HCT116 (cell line): Measurements from ENCODE around the gene ACSL4. TPM values are rescaled to one million over a fixed set of nuclear protein-coding genes. Genes with fewer than 3 reads are reported as not detected.

Source experiments
- ATAC-seq: fragments of 200-7000 bp; cut with Tn5 transposase; 2 replicates; pipeline ENCODE4 v1.9.1; 2020; ENCODE audit warnings: mild to moderate bottlenecking, moderate library complexity
- BruUV-seq: library from RNA; stranded (reverse); fragments of 400-500 nt; replicated peaks from 2 replicates; lab custom pipeline; 2021; lab: Mats Ljungman, UMichigan
- CTCF ChIA-PET: fragments of 300-600 bp; sonication (Branson Sonifier 250); formaldehyde crosslinking; loops from one replicate; lab custom pipeline; 2021; ENCODE audit warnings: antibody characterized with exemption; lab: Charles Lee
- POLR2A ChIA-PET: fragments of 300-600, 350-600 bp; sonication (Branson Sonifier 250); formaldehyde crosslinking; loops from one replicate; lab custom pipeline; 2021; ENCODE audit warnings: antibody characterized with exemption; lab: Charles Lee
- RAD21 ChIA-PET, 2 experiments: fragments of 300-600 bp; sonication (Branson Sonifier 250); formaldehyde crosslinking; loops; one replicate each; lab custom pipeline; 2023; ENCODE audit warnings: low total read pairs in 2 of 2; ENCODE audit not compliant: uncharacterized antibody in 2 of 2, unreplicated experiment in 2 of 2, low non-redundant PET in 1 of 2; lab: Charles Lee
- DNase-seq: peaks from one replicate; pipeline ENCODE4 v3.0.0-alpha.2; 2010; ENCODE audit warnings: low read depth, low spot score
- H2AFZ ChIP-seq: fragments of 200-600 bp; shearing (Covaris generic), sonication (generic); 2 replicates; pipeline ENCODE4 v1.6.1; 2017; ENCODE audit warnings: low read depth, mixed run types, mixed read lengths, antibody characterized with exemption, low read length; ENCODE audit not compliant: poor library complexity, severe bottlenecking
- H3K27ac ChIP-seq: 2 replicates; pipeline ENCODE4 v1.5.1; 2012; ENCODE audit warnings: low read depth, low read length
- H3K27me3 ChIP-seq: fragments of 200-600 bp; sonication (generic); 2 replicates; pipeline ENCODE4 v1.6.1; 2016; ENCODE audit warnings: mixed run types, low read length, mixed read lengths; ENCODE audit not compliant: insufficient read depth
- H3K36me3 ChIP-seq, 2 experiments: fragments of 200-500 bp in 1 of 2; fragments of 200-600 bp in 1 of 2; sonication (Bioruptor generic) in 1 of 2; sonication (generic) in 1 of 2; 2 replicates each; pipeline versions ENCODE4 v1.5.1 to v1.6.1; 2014 to 2016; ENCODE audit warnings: low read length in 2 of 2, inconsistent platforms in 1 of 2, mixed read lengths in 1 of 2, mixed run types in 1 of 2; ENCODE audit not compliant: insufficient read depth in 2 of 2, control insufficient read depth in 1 of 2
- H3K4me1 ChIP-seq, 2 experiments: fragments of 200-600 bp in 1 of 2; sonication (generic) in 1 of 2; 2 replicates each; pipeline versions ENCODE4 v1.5.1 to v1.6.1; 2012 to 2017; ENCODE audit warnings: low read length in 2 of 2, inconsistent platforms in 1 of 2, mild to moderate bottlenecking in 1 of 2, mixed read lengths in 1 of 2, mixed run types in 1 of 2, moderate library complexity in 1 of 2; ENCODE audit not compliant: insufficient read depth in 2 of 2, control insufficient read depth in 1 of 2
- H3K4me2 ChIP-seq: fragments of 200-600 bp; sonication (generic); 2 replicates; pipeline ENCODE4 v1.6.1; 2017; ENCODE audit warnings: mixed run types, low read length, mixed read lengths
- H3K4me3 ChIP-seq, 2 experiments: fragments of 200-600 bp in 1 of 2; sonication (generic) in 1 of 2; replicated peaks in 1 of 2; 2 replicates each; pipeline ENCODE4 v1.5.1; 2011 to 2016; ENCODE audit warnings: low read length in 2 of 2, control low read depth in 1 of 2, low read depth in 1 of 2, mild to moderate bottlenecking in 1 of 2, mixed read lengths in 1 of 2, mixed run types in 1 of 2
- H3K79me2 ChIP-seq: fragments of 200-600 bp; sonication (generic); 2 replicates; pipeline ENCODE4 v1.6.1; 2017; ENCODE audit warnings: mild to moderate bottlenecking, mixed run types, low read length, moderate library complexity, mixed read lengths; ENCODE audit not compliant: insufficient read depth
- H3K9ac ChIP-seq: fragments of 200-600 bp; sonication (generic); 2 replicates; pipeline ENCODE4 v1.6.1; 2016; ENCODE audit warnings: low read length, mixed read lengths
- H3K9me2 ChIP-seq: fragments of 200-600 bp; sonication (generic), shearing (Covaris generic); 2 replicates; pipeline ENCODE4 v1.6.1; 2017; ENCODE audit warnings: mixed run types, mild to moderate bottlenecking, moderate library complexity; ENCODE audit not compliant: insufficient read depth
- H3K9me3 ChIP-seq, 2 experiments: fragments of 200-500 bp in 1 of 2; fragments of 200-600 bp in 1 of 2; sonication (Bioruptor generic) in 1 of 2; sonication (generic) in 1 of 2; 2 replicates each; pipeline ENCODE4 v1.6.1; 2014 to 2017; ENCODE audit warnings: low read length in 2 of 2, mixed read lengths in 2 of 2, inconsistent platforms in 1 of 2, low read depth in 1 of 2, mild to moderate bottlenecking in 1 of 2, mixed run types in 1 of 2, moderate library complexity in 1 of 2; ENCODE audit not compliant: control insufficient read depth in 1 of 2, insufficient read depth in 1 of 2
- H4K20me1 ChIP-seq: fragments of 200-600 bp; sonication (generic), shearing (Covaris generic); 2 replicates; pipeline ENCODE4 v1.6.1; 2017; ENCODE audit warnings: mixed run types, mild to moderate bottlenecking, moderate library complexity; ENCODE audit not compliant: insufficient read depth
- CEBPB ChIP-seq: IDR thresholded peaks from 2 replicates; pipeline ENCODE4 v1.6.1; 2012; ENCODE audit warnings: low read depth
- ELF1 ChIP-seq: IDR thresholded peaks from 2 replicates; pipeline ENCODE4 v1.6.1; 2012; ENCODE audit warnings: low read depth, borderline replicate concordance
- EZH2 ChIP-seq: fragments of 200-600 bp; sonication (generic); IDR thresholded peaks from 2 replicates; pipeline ENCODE4 v1.6.1; 2017; ENCODE audit warnings: antibody characterized with exemption, mixed run types
- EZH2phosphoT487 ChIP-seq: fragments of 200-600 bp; IDR thresholded peaks from 2 replicates; pipeline ENCODE4 v1.6.1; 2018; ENCODE audit warnings: antibody characterized with exemption, borderline replicate concordance
- POLR2A ChIP-seq: IDR thresholded peaks from 2 replicates; pipeline ENCODE4 v1.7.0; 2011; ENCODE audit warnings: borderline replicate concordance; ENCODE audit not compliant: insufficient read depth, insufficient read length; ENCODE audit errors: extremely low read depth
- SIN3A ChIP-seq: IDR thresholded peaks from 2 replicates; pipeline ENCODE4 v1.6.1; 2012; ENCODE audit warnings: low read depth
- SRF ChIP-seq: IDR thresholded peaks from 2 replicates; pipeline ENCODE4 v1.6.1; 2012; ENCODE audit warnings: low read depth
- intact Hi-C: fragments of 100-400 bp; cut with micrococcal nuclease; formaldehyde crosslinking; loops from 2 replicates; pipeline ENCODE4 v1.10.0; 2022
- total RNA-seq: library from RNA; stranded (reverse); gene quantifications from one replicate; pipeline ENCODE4 v1.2.1, GENCODE V29; 2021; ENCODE audit not compliant: unreplicated experiment
- TF ChIP-seq, protein P1 (sequence below): IDR thresholded peaks from 2 replicates; pipeline ENCODE4 v1.6.1; 2012
- TF ChIP-seq, protein P2 (sequence below): IDR thresholded peaks from 2 replicates; pipeline ENCODE4 v1.6.1; 2012; ENCODE audit warnings: low read depth
- TF ChIP-seq, protein P3 (sequence below): IDR thresholded peaks from 2 replicates; pipeline ENCODE4 v1.6.1; 2012

The ACSL4 gene
- total RNA-seq, 1 experiment from 2014 or later = 50.5 TPM

DNA sequence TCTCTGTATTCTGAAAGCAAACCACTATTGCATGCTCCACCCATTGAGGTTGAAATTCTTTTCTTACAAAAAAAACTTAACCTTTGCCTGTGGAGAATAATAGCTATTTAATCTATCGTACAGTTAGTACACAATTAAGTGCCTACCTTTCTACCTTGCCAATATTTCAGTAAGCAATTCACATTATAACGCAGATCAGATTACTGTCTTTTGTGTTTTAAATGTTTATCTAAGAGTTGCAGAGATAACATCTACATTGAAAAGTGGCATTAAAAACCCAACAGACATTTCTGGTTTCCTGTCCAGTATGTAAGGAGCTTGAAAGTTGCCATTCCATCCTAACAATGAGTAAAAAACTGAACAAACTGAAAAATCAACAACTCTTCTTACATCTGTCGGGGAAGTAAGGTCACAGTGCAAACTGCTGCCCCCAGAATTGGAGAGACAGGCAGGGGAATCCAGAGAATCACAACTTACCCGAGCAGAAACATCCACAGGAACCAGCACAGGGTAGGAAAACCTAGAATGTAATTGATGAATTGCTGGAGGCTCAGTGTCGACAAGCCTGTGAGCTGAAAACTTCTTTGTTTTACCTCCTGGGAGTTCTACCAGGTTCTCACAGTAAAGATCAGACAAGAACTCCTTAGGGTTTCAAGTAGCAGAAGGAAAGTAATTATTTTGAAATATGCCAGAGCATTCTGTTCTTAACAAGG is 27.3 kb upstream of the ACSL4 start:
- no peaks in the 10 kb centered on the region for H3K36me3 ChIP-seq
- H3K9ac ChIP-seq = no peak overlapping the region
- H3K9me2 ChIP-seq = no peaks in the 10 kb centered on the region
- no peaks in the 10 kb centered on the region for H3K4me1 ChIP-seq
- DNase-seq = no peak
- no peaks in the 10 kb centered on the region for H3K79me2 ChIP-seq
- H2AFZ ChIP-seq = no peak overlapping the region
- no peak overlapping the region for H3K4me2 ChIP-seq
- H3K4me3 ChIP-seq = no peak overlapping the region
- H3K27ac ChIP-seq = no peak overlapping the region
- no peaks in the 10 kb centered on the region for H3K9me3 ChIP-seq
- ChIA-PET POLR2A (no interaction called here), CTCF (no interaction called here), RAD21 (no interaction called here)
- ATAC-seq = no peak
- TF ChIP-seq CEBPB (no peak), SRF (no peak), SIN3A (no peak), POLR2A (no peak), ELF1 (no peak), EZH2phosphoT487 (no peak), EZH2 (no peak)
- TF ChIP-seq, protein P1, sequence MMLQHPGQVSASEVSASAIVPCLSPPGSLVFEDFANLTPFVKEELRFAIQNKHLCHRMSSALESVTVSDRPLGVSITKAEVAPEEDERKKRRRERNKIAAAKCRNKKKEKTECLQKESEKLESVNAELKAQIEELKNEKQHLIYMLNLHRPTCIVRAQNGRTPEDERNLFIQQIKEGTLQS = no peak
- TF ChIP-seq, protein P2, sequence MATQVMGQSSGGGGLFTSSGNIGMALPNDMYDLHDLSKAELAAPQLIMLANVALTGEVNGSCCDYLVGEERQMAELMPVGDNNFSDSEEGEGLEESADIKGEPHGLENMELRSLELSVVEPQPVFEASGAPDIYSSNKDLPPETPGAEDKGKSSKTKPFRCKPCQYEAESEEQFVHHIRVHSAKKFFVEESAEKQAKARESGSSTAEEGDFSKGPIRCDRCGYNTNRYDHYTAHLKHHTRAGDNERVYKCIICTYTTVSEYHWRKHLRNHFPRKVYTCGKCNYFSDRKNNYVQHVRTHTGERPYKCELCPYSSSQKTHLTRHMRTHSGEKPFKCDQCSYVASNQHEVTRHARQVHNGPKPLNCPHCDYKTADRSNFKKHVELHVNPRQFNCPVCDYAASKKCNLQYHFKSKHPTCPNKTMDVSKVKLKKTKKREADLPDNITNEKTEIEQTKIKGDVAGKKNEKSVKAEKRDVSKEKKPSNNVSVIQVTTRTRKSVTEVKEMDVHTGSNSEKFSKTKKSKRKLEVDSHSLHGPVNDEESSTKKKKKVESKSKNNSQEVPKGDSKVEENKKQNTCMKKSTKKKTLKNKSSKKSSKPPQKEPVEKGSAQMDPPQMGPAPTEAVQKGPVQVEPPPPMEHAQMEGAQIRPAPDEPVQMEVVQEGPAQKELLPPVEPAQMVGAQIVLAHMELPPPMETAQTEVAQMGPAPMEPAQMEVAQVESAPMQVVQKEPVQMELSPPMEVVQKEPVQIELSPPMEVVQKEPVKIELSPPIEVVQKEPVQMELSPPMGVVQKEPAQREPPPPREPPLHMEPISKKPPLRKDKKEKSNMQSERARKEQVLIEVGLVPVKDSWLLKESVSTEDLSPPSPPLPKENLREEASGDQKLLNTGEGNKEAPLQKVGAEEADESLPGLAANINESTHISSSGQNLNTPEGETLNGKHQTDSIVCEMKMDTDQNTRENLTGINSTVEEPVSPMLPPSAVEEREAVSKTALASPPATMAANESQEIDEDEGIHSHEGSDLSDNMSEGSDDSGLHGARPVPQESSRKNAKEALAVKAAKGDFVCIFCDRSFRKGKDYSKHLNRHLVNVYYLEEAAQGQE = no peak
- TF ChIP-seq, protein P3, sequence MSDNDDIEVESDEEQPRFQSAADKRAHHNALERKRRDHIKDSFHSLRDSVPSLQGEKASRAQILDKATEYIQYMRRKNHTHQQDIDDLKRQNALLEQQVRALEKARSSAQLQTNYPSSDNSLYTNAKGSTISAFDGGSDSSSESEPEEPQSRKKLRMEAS = no peak
- BruUV-seq = no TSS peak
- H4K20me1 ChIP-seq = no peaks in the 10 kb centered on the region
- H3K27me3 ChIP-seq = no peaks in the 10 kb centered on the region
- intact Hi-C loops = no loop called here
